Right lobe of liver (tissue), 4 donors: ENCODE data around the gene RAG1.

Experiments used
- POLR2A ChIP-seq: fragments of 450-650 bp; IDR thresholded peaks from one replicate; pipeline ENCODE4 v1.6.1; 2017; ENCODE audit warnings: antibody characterized with exemption, mild to moderate bottlenecking
- TF ChIP-seq, protein P1 (sequence below), 4 donors: fragments of 200-600 bp in 3 of 4; fragments of 450-650 bp in 1 of 4; IDR thresholded peaks; one replicate each; pipeline versions ENCODE4 v1.5.1 to v1.8.0; 2016 to 2022; ENCODE audit warnings: antibody characterized with exemption in 4 of 4, mild to moderate bottlenecking in 2 of 4
- donor health status: DM: no; HTN: no; CAD: no.
- donor health status: DM: no; HTN: no; CAD: no.
- donor health status: DM: no; HTN: yes; CAD: no.

DNA sequence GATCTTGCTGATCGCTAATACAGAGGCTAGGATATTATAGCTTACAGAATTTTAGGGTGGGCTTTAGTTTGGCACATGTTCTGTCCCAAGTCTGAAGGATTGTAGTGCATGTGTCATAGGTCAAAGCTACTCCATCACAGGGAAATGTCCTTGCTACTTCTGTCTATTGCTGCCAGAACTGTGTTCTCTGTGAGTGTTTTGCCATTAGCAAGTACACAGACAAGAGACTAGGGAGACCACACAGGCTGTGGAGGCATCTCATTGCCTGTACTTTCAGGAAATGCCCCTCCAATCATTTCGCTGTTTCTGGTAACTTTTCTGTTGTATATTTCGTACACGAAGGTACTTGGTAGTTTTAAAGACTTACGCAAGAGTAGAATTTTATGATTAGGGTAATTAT, 55.7 kb downstream of the RAG1 start:
- TF ChIP-seq, protein P1, sequence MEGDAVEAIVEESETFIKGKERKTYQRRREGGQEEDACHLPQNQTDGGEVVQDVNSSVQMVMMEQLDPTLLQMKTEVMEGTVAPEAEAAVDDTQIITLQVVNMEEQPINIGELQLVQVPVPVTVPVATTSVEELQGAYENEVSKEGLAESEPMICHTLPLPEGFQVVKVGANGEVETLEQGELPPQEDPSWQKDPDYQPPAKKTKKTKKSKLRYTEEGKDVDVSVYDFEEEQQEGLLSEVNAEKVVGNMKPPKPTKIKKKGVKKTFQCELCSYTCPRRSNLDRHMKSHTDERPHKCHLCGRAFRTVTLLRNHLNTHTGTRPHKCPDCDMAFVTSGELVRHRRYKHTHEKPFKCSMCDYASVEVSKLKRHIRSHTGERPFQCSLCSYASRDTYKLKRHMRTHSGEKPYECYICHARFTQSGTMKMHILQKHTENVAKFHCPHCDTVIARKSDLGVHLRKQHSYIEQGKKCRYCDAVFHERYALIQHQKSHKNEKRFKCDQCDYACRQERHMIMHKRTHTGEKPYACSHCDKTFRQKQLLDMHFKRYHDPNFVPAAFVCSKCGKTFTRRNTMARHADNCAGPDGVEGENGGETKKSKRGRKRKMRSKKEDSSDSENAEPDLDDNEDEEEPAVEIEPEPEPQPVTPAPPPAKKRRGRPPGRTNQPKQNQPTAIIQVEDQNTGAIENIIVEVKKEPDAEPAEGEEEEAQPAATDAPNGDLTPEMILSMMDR (IDR thresholded peaks at IDR 0.05), result no peak
- no peak for TF ChIP-seq POLR2A
